ENCODE results near the gene TMEM129.

TMEM129 gene

DNA sequence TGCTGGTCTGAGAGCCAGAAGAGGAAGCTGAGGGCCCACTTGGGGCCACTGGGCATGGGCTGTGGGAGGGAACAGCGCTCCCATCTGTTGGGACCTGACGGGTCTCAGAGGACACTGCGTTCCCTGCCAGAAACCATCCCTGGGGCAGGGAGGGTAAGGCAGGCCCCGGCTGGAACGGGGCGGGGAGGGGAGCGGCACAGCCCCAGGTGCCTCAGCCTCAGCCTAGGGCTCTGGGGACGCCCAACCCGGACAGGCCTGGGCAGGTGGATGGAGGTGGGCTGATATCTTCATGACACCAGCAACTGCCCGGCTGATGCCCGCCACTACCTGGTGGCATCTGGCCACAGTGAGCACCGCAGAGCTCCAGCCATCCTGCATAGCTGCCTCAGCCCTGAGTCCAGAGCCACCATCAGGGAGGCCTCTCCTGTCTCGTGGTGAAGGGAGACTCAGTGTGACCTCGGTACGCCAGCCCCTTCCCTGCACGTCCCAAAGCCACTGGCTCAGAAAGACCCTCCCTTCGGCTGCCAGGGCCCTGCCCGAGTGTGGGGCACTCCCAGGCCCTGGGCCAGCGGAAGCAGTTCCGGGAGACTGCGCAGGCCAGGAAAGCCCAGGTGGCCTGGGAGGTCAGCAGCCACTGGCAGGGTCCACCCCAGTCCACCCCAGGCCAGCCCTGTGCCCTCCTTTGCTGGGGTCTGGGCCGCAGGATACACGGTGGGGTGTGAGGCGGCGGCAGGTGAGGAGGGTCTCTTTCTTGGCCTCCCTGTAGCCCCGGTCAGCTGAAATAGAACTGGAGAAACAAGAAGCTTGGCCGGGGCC is 37.4 kb upstream of the TMEM129 start:
- no peak for DNase-seq (ENCODE audit: low read depth)

DNA sequence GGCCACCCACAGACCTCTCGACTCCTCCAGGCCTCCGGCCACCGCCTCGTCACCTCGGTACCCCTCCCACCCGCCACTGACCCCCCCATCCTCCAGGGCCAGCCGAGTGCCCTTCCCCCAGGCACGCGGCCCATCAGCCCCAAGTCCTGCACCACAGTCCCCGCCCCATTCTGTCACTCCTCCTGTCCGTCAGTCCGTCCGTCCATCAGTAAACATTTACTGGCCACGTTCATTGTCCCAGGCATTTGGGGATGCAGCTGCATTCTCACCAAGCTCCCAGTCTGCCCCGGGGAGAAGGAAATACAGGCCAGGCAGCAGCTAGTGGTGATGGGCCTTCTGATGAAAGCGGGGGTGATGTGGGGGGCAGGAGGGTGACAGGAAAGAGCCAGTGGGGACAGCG is 36.7 kb upstream of the TMEM129 start:
- no peak for DNase-seq (ENCODE audit: low read depth)

DNA sequence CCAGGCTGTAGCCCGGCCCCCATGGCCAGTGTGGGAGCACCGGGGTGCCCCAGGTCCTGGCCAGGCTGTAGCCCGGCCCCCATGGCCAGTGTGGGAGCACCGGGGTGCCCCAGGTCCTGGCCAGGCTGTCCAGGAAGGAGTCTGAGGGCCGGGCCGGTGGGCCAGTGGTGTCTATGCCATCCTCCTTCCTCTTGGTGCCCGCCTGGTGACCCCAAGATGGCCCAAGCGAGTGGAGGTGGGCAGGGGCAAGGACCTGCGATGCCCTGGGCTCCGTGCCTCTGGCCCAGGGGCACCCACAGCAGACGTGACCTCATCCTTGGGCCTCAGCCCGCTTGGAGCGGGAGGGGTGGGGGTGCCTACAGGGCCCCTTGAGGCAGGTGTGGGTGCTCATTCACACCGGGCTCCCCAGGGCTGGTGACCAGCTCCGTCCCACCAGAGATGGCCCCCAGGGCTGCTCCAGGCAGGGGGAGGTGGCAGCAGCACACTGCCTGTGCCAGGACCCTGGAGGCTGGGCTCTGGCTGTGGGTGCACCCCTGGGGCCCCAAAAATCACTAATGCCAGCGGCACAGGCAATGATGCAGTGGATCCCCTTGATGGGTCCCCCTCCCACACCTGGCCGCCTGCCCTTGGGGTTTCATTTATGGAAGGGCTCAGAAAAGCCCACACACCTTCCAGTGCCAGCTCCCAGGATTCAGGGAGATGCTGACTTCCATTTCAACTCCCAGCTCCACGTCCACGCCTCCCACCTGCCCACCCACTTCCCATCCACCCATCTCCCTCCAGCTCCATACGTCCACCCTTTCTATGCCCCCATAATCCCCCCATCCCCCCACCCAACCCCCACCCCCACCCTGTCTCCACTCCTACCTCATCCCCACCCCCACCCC is 36.0 kb upstream of the TMEM129 start:
- DNase-seq (ENCODE audit: low read depth) = no peak

DNA sequence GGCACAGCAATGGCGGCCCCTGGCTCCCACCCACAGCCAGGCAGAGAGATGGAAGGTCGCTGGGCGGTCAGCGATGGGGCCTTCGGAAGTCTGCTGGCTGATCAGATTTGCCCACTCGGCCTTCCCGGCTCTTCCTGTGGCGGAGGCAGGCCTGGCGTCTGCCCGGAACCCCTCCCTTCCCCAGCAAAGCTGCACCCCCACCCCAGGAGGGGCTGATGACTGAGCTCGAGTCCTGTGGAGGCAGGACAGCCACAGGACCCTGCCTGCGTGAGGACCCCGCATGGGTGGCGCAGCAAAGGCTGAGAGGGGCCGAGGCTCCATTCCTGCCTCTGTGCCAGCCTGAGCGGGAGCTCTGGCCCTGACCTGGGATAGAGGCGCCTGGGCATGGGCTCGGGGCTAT is 35.0 kb upstream of the TMEM129 start:
- no peak for DNase-seq (ENCODE audit: low read depth)

DNA sequence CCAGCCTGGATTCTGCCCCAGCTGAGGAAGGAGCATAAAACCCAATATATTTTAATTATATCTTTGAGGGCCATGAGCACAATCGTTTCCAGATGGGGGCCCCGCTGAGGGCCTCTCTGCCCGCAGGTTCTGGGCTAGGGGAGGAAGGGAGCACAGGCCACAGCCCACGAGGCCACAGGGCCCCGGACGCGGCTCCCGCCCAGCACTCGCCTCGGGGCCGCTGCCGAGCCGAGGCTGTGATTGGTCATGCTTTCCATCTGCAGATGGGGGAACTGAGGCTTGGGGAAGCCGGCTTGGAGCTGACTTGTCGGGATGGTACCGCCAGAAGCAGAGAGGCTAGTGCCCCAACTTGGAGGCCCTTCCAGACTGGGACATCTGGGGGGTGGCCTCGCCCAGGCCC is 34.2 kb upstream of the TMEM129 start:
- DNase-seq (ENCODE audit: low read depth) = no peak

DNA sequence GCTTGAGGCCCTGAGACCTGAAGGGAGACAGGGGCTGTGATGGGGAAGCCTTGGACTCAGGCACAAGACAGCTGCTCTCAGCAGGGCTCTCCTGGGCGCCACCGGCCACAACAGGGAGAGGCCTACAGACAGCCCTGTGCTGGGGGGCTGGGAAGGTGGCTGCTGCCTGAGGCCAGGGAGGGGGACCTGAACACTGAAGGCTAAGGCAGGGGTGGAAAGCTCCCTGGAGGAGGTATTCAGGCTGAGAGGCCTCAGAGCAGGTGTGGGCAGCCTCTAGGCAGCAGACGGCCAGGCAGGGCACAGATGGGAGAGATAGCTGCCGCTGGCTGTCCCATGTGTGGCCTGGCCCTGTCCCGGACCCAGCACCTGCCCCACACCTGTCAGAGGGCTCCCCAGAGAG is 33.2 kb upstream of the TMEM129 start:
- no peak for DNase-seq (ENCODE audit: low read depth)

DNA sequence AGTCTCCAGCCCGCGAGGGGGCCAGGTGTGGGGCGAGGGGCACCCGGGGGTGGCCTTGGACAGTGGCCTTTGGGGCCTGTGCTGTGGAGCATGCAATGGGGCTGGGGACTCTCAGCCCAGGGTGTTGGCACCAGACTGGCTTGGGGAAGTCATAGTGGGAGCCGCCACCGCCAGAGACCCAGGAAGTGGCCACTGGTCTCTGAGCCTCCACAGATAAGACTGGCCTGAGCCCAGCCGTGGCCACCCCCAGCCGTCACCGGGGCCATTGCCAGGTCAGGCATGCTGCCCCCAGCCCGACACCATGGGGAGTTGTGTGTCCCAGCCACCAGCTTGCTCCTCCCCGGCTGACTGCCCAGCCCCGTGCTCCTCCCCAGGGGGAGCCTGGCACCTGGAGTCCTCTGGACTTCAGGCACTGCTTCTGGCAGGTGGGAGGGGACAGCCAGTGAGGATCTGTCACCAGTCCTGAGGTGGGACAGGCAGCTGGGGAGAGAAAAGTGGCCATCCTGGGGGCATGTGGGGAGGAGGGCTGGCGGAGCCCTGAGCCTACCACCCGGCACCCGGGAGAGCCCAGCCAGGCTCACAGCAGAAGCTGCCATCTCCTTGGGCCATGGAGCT is 32.7 kb upstream of the TMEM129 start:
- DNase-seq (ENCODE audit: low read depth) = no peak

DNA sequence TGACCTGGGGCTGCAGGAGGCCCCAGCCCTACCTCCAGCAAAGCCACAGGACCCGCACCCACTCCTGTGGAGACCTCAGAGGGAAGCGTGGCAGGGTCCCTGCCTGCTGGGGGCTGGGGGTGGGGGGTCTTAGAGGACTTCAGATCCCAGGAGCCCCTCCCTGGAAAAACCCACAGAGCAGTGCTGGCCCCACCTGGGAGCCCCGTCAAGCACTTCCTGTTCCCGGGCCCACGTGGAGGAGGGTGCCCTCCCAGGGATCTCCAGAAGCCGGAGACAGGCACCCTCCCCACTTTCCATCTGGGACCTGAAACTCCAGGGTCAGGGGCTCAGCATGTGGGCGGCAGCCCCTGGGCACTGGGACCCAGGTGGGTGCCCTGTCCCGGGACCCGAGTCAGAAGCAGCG is 32.2 kb upstream of the TMEM129 start:
- no peak for DNase-seq (ENCODE audit: low read depth)

DNA sequence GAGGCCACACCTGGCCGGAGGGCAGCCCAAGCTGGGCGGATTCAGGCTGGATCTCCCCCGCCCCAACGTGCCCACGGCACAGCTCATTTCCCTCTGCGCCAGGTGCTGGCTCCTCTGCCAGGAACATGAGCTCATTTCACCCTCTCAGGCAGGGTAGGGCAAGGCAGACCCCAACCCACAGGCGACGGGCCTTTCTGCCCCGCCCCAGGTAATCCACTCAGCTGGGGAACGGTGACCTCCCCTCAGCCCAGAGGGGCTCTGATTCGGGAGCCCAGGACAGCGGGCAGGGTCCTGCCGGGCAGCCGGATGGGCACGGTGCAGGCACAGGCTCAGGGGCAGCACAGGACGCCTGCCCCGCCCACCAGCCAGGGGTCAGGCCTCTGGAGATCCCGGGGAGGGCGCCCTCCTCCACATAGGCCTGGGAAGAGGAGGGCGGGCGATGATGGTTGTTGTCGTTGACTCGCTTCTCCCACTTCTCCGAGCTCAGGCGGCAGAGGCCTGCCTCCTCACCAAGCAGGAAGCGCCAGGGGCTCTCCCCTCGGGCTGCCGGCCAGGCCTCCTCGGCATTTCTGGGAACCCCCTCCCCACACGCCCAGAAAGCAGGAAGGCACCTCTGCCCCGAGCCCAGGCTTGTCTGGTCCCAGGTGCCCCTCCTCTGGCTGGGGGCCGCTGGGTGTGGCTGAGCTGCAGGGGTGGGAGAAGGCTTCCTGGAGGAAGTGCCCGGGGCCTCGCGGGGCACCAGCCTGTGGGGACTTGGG is 31.3 kb upstream of the TMEM129 start:
- DNase-seq (ENCODE audit: low read depth) = no peak

DNA sequence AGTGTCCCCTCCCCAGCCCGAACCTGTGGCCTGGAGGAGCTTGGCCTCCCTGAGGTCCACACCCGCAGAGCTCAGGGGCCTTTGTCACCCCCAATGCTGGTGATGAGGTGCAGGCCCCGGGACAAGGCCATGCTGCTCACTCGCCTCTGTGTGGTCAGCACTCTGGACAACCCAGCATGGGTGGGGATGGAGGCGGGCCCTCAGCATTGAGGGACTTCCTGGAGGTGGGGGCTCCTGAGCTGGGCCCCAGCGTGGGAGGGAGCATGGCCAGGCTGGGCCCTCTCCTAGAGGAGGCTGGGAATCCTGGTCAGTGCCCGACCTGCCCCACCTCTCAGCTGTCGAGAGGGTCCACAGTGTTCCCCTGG is 30.8 kb upstream of the TMEM129 start:
- DNase-seq (ENCODE audit: low read depth) = no peak

DNA sequence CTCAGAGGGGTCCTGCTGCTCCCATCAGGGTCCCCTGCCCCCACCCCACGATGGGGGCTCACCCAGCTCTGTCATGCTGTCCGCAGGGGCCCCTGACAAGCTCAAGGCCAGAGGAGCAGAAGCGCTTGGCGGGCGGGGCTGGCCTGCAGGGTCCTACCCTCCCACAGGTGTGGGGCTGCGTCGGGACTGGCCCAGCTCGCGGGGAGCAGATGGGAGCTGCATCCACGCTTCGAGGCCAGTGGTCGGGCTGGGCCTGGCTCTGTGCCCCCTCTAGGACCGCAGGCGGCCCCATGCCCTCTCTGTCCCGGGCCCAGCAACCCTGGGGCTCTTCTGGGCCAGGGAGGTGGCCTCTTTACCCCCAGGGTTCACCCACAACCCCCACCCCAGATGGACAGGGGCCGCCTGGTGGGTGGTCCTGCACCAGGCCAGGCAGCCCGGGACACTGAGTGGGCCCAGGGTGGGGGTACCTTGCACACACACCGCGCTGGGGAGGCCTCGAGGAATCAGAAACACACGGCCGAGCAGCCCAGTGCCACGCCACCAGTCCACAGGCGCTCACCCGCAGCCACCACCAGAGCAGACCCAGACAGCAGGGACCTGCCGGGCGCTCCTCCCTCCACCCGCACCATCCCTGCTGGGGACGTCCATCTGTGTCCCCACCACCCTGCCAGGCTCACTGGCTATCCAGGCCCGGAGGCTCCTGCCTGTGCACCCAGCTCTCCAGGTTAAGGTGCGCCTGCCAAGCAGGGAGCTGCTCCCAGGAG is 30.2 kb upstream of the TMEM129 start:
- no peak for DNase-seq (ENCODE audit: low read depth)

DNA sequence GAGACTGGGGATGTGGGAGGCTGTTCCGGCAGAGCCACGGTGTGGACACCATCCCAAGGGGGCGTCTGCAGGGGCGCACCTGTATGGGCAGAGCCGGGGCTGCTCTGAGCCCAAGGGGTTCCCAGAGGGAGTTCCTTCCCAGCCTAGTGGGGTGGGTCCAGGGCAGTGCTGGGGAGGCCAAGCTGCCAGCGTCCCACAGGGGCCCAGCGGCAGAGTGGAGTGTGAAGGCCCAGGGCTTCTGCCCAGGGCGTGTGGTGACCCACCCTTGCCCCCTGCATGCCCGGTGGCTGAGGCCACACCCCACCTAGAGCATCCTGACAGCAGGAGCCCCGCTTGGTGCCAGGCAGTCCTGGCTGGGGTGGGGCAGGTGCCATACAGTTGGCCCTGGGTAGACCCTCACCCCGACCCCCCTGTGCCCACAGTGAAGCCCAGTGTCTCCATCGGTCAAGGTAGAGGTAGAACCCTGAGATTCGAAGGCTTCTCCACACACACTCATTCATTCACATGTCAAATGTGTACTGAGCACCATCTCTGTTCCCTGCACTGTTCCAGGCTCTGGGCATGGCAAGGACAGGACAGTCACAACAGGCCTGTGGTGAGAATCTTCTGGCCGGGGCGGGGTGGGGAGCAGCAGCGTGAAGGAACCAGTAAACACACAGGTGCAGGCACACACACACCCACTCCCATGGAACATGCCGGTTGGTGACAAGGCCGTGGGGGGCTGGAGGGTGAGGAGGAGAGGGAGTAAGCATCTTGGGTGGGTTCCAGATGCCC is 29.4 kb upstream of the TMEM129 start:
- no peak for DNase-seq (ENCODE audit: low read depth)

DNA sequence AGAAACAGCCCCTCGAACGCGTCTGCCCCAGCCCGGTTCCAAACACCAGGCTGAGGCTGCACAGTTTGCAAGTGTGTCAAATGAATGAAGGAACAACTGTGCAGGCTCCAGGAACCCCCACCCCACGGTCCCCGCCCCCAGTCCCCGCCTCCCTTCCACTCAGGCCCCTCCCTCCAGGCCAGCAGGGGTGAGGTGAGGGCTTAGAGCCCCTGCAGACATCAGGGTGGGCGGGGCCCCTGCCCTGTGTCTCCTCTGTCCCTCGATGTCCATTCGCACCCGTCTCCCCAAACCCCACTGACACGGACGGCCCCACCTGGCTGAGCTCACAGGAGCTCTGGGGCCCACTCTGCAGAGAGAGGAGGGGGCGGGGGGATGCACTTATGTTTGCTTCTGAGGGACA is 28.7 kb upstream of the TMEM129 start:
- no peak for DNase-seq (ENCODE audit: low read depth)

DNA sequence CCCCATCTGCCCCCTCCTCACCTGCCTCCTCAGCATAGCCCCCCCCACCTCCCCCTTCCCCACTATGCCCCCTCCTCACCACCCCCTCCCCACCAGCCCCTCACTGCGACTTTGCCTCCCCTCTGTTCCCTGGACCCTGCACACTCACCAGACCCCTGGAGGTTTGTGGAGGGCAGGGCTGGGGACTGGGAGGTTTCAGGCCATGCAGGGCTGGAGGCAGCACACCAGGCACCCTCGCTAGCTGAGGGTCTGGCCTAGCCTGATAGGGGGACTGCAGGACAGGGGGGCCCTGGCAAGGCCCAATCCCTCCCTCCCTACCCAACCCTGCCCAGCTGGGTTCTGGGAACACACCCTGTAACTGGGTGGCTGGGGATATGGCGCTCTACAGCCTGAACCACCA is 28.2 kb upstream of the TMEM129 start:
- DNase-seq (ENCODE audit: low read depth) = no peak

DNA sequence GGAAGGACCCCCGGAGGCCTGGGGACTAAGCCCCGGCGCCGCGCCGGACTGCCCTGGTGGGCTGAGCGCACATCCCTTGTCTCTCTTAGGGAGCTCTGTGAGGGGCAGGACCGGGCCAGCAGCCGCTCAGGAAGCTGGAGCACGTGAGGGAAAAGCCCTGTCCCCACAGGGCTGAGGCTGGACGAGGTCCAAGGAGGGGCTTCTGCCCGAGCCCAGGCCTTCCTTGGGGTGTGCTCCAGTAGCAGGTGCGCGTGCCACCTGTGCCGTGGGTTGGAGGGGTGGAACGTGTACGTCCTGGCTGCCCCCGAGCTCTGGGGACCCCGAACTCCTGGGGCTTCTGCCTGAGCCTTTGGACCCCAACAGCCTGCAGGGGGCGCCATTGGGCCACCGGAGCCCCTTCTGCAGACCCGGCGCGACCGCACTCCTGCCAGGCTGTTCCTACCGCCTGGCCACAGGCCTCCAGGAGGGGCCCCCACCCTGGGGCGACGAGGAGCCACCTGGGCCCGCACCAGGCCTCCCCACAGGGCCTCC is 27.4 kb upstream of the TMEM129 start:
- peak; percentile 68 for DNase-seq (ENCODE audit: low read depth)

DNA sequence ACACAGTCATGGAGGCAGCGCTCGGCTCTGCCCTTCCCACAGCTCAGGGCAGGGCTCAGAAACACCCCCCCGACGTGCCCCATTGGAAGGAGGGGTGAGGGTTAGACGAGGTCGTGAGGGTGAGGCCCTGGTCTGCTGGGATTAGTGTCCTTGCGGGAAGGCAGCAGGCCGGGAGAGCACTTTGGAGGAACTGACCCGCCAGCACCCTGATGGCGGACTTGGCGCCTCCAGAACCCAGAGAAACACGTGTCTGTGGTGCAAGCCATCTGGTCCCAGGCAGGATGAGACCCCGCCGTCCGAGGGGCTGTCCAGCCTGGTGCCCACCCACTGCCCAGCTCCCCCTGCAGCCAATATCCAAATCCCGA is 26.5 kb upstream of the TMEM129 start:
- DNase-seq (ENCODE audit: low read depth) = no peak

DNA sequence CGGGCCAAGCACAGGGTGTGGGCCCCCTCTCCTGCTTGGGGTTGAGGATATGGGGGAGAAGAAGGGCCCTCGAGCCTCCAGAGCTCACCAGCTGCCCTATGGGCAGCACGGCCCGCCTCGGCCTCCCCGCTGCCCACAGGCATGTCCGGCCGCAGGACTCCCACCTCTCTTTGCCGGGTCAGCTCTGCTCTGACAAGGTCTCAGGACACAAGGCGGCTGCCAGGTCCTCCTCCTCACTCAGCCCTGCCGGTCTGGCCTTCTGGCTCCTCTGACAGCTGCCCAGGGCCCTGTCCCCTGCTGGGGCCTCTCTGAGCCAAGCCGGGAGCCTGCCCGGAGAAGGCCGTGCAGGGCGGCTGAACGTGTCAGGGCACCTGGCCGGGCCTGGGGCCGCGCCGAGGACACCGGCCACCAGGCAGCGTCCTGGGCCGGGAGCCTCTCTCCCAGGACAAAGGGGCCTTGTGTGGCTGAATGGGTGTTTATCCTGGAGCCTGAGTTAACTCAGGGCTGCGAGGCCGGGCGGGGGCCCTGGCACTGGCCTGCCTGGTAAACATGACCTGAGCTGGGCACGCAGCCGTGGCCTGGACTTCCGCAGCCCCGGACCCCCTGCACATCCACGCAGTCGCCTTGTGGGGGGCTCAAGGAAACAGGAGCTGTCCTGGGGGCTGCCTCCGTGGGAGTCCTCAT is 25.9 kb upstream of the TMEM129 start:
- DNase-seq (ENCODE audit: low read depth) = no peak

DNA sequence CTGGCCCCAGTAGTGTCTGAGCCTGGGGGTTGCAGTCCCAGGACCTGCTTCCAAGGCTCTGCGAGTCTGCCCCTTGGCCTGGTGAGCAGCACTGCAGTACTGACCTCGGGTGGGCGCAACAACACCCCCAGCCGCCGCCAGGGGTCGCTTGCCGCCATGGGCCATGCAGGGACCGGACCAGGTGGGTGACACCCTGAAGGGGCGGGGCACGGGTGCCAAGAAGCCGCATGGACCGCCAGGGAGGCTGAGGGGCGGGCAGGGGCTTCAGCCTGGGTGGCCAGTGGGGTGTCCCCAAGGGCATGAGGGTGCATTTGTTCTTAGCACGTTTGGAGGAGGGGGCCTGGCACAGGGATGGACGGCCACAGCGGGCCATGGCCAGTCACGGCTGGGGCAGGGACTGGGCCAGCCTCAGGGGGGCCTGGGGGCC is 25.2 kb upstream of the TMEM129 start:
- peak; percentile 55 for DNase-seq (ENCODE audit: low read depth)

DNA sequence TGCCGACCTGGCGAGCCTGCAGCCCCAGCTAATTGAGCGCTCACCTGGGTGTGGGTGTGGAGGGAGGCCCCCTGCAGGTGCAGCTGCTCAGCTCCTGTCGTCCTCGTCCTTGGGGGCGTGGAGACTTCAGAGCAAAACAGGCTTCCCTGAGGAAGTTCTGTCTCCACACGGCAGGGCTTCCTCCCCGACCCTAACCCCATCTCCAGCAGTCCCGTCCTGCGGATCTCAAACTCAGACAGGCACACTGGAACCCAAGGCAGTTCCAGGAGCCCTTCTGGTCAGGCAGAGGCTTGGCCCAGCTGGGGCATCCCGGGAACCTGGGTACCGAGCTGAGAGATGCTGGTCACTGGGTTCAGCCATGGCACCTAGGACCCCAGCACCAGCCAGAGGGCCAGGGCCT is 24.6 kb upstream of the TMEM129 start:
- no peak for DNase-seq (ENCODE audit: low read depth)

DNA sequence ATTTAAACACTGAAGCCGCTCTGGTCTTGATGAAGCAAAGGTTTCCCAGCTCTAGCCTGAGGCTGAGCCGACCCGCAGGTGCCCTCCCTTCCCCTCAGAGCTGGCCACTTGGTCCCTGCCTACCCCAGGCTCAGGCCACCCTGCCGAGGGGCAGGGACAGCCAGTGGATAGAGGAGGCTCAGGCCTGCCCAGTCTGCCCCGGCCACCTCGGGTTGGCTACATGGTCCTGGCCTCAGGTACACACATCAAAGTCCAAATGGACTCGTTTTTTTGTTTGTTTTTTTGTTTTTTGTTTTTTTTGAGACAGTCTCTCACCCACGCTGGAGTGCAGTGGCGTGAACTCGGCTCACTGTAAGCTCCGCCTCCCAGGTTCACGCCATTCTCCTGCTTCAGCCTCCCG is 24.0 kb upstream of the TMEM129 start:
- DNase-seq (ENCODE audit: low read depth) = no peak

Data from T follicular helper cell (primary cell).